ENCODE measurements around the gene PAAF1. TPM values are rescaled to one million over a fixed set of nuclear protein-coding genes. Genes with fewer than 3 reads are reported as not detected.
A peak's percentile ranks its signal among the peaks of the same experiment; 100 is the strongest.
"Not testable (repeated sequence)": the region's sequence is repeated elsewhere in the genome, so short reads cannot be mapped to it uniquely, and the experiment has no call there.

Gene PAAF1
- polyA plus RNA-seq, 4 donors = 27.8 to 41.2 (median 31.6) TPM

DNA sequence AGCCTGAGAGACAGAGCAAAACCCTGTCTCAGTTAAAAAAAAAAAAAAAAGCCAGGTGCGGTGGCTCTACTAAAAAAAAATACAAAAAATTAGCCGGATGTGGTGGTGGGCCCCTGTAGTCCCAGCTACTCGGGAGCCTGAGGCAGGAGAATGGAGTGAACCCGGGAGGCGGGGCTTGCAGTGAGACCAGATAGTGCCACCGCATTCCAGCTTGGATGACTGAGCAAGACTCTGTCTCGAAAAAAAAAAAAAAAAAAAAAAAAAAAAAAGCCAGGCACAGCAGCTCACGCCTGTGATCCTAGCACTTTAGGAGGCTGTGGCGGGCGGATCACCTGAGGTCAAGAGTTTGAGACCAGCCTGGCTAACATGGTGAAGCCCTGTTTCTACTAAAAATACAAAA lies 3.6 kb downstream of the PAAF1 start:
- DNase-seq (ENCODE audit: low read depth in 4 of 4, low spot score in 2 of 4) = not testable (repeated sequence)

DNA sequence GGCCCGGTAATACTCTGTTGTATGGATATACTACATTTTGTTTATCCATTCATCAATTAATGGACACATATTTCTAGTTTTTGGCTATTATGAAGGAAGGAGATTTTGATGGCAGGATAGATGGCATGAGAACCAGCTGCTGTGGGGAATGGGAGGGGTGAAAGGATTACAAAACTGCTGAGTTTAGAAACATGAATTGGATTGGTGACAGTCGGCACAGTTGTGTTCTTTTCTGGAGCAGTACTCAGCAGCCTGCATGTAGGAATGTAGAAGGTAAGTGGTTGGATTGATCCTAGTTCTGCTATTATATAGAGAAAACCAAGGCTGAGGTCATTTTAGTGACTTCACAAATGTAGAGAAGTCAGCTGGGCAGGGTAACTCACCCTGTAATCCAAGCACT lies 7.1 kb downstream of the PAAF1 start:
- no peak for DNase-seq (ENCODE audit: low read depth in 4 of 4, low spot score in 2 of 4)

GRCh38 chr11:73888244-73888643 lies 11.4 kb downstream of the PAAF1 start:
- DNase-seq (ENCODE audit: low read depth in 4 of 4, low spot score in 2 of 4) = no peak

GRCh38 chr11:73889019-73889418 lies 12.2 kb downstream of the PAAF1 start:
- DNase-seq (ENCODE audit: low read depth in 4 of 4, low spot score in 2 of 4) = no peak

GRCh38 chr11:73889536-73889935 lies 12.7 kb downstream of the PAAF1 start:
- no peak for DNase-seq (ENCODE audit: low read depth in 4 of 4, low spot score in 2 of 4)

DNA sequence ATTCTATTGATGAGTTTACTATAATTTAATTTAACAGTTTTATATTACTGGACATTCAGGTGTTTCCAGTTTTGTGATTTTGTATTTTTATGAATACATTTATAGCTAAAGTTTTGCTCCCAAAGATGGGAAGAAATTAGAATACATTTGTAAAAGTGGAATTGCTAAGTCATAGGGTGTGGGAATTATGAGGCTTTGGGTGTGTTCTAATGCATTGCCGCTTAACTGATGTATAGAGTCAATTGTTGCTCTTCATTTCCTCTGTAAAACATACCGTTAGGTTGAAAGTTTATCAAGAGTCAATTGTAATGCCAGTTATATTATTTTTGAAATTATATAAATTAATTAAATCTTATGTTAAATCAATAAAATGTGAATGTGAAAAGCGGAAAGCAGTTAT lies 16.2 kb downstream of the PAAF1 start:
- no peak for DNase-seq (ENCODE audit: low read depth in 4 of 4, low spot score in 2 of 4)

DNA sequence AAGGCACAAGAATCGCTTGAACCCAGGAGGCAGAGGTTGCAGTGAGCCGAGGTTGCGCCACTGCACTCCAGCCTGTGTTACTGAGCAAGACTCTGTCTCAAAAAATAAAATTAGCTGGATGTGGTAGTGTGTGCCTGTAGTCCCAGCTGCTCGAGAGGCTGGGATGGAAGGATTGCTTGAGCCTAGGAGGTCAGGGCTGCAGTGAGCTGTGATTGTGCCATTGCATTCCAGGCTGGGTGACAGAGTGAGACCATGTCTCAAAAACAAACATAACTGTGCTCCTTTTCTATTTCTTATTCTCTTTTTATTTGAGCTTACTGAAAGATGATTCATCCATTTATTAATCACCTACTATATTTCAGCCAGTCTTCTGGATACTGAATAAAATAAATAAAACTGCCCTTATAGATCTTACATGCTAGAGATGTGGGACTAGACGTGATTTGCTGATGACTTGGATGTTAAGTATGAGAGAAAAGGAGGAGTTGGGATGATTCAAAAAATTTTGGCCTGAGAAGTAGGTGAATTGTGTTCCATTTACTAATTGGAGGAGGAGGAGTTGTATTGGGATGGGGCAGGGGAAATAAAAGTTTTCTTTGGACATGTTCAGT lies 18.0 kb downstream of the PAAF1 start:
- no peak for DNase-seq (ENCODE audit: low read depth in 4 of 4, low spot score in 2 of 4)

DNA sequence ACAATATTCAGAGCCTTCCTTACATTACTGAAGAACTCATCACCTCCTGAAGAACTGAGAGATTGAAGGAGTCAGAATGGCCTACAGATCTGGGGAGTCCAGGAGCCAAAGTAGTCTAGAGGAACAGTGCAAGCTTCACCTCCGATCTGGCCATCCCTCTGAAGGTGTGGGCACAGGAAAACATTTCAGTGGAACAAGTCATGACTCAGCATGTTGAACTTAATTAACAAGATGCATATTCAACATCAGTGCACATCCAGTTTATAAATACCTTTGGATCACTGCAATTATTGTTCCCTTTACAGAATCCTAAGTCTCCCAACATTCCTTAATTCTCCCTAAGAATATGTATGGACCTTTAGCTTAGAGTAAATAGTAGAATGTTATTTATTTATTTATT lies 25.5 kb downstream of the PAAF1 start:
- DNase-seq (ENCODE audit: low read depth in 4 of 4, low spot score in 2 of 4) = no peak

- DNase-seq (ENCODE audit: low read depth in 4 of 4, low spot score in 2 of 4) = no peak
Observed at GRCh38 chr11:73907191-73907590, 30.4 kb downstream of the PAAF1 start.

DNA sequence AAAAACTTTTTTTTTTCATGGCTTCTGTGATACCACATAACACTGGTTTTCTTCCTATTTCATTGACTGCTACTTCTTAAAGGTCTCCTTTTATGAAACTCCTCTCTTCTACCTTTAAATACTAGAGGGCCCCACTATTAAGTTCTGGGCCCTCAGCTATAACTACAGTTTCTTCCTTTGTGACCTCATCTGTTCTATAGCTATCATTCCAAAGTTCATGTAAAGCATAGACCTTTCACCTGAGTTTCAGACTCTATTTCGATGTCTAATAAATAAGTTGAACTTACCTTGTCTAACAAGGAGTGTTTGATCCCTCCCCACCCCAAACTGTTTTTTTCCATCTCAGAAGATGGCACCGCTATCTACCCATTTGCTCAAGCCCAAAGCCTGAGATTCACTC lies 35.2 kb downstream of the PAAF1 start:
- DNase-seq (ENCODE audit: low read depth in 4 of 4, low spot score in 2 of 4) = no peak

GRCh38 chr11:73913472-73913871 lies 36.7 kb downstream of the PAAF1 start:
- no peak for DNase-seq (ENCODE audit: low read depth in 4 of 4, low spot score in 2 of 4)

DNA sequence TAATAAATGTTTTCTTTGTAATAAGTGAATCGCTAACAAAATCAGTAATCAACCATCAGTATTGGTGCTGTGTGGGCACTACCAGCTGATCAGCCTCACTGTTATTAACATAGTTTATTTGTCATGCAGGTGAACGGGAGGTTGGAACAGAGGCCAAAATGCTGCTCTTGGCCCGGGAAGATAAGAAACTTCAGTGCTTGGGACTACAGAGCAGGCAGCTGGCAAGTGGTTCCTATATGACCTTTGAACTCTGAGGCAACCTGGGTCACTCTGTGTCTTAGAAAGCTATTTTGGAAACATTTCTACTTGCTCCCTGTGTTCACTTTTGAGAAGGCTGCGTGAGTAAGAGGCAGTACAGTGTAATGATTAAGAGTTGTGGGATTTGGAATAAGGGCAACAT lies 37.5 kb downstream of the PAAF1 start:
- no peak for DNase-seq (ENCODE audit: low read depth in 4 of 4, low spot score in 2 of 4)

DNA sequence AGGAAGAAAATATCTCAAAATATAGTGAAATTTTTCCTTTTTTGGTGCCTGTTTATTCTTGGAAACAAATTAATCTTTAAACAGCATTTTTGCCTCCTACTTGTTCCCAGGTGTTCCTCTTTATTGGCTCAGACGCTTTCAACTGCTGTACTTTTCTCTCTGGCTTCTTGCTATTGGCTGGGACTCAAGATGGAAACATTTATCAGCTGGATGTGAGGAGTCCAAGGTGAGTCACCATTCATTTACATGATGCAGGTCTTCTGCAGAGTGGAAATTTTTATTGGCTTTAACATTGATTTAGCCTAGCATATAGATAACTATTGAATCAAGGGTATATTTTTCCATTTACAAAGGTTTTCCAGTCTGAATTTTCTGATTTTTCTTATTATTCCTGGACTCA lies 39.6 kb downstream of the PAAF1 start:
- no peak for DNase-seq (ENCODE audit: low read depth in 4 of 4, low spot score in 2 of 4)

GRCh38 chr11:73921180-73921579 lies 44.4 kb downstream of the PAAF1 start:
- no peak for DNase-seq (ENCODE audit: low read depth in 4 of 4, low spot score in 2 of 4)

DNA sequence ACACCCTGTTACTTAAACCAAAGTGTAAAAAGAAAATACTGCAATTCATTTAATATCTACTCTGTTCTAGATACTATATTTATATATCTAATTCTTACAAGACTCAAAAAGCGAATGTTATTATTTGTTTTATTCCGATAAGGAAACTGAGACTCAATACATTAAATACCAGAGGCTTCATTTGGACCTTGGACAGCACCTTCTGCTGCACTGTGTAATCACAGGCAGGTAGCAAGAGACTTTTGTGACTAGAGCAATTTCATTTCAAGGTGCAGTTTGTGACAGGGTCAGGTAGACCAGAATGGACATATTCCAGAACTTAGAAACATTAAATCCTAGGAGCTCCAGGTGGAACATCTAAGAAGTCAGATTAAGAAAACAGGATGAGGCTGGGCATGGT lies 52.6 kb downstream of the PAAF1 start:
- no peak for DNase-seq (ENCODE audit: low read depth in 4 of 4, low spot score in 2 of 4)

DNA sequence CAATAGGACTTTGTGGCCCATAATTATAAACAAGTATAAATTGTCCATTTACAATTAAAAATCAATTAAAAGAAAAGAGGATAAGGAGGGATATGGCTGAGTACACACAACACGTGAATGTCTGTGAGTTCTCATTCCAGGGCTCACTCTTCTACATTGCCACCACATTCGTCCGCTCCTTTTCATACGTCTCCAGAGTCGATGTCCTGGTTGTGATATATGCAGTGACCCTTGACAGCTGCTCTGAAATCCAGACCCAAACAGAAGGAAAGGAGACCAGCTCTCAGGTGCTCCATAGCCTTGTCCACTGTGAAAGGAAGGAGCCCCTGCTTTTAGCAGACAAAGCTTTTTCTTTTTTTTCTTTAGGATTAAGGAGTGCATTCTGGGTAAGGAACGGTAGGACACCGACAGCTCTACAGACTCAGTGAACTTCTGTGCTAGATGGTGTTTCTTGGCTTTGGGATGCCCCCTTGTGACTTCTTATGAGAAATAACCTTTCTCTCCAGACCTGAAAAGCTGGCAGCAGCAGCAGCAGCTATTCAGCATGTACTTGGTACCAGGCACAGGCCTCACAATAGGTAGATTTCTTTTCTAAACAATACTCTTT lies 54.3 kb downstream of the PAAF1 start:
- DNase-seq (ENCODE audit: low read depth in 4 of 4, low spot score in 2 of 4) = peak in 1 of 4 donors; percentile 23

DNA sequence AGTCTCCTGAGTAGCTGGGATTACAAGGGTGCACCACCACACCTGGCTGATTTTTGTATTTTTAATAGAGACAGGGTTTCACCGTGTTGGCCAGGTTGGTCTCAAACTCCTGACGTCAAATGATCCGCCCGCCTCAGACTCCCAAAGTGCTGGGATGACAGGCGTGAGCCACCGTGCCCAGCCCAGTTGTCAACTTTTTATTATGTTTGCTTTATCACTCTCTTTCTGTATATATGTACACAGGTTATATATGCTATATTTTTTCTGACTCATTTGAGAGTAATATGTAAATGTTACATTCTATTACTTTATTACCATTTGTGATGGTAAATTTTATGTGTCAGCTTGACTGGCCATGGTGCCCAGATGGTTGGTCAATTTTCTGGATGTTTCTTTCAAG lies 55.2 kb downstream of the PAAF1 start:
- DNase-seq (ENCODE audit: low read depth in 4 of 4, low spot score in 2 of 4) = no peak

- DNase-seq (ENCODE audit: low read depth in 4 of 4, low spot score in 2 of 4) = no peak
Observed at GRCh38 chr11:73932781-73933180, 56.0 kb downstream of the PAAF1 start.

DNA sequence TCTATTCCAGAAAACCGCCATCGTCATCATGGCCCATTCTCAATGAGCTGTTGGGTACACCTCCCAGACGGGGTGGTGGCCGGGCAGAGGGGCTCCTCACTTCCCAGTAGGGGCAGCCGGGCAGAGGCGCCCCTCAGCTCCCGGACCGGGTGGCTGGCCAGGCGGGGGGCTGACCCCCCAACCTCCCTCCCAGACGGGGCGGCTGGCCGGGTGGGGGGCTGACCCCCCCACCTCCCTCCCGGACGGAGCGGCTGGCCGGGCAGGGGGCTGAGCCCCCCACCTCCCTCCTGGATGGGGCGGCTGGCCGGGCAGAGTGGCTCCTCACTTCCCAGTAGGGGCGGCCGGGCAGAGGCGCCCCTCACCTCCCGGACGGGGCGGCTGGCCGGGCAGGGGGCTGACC lies 59.2 kb downstream of the PAAF1 start:
- not testable (repeated sequence) for DNase-seq (ENCODE audit: low read depth in 4 of 4, low spot score in 2 of 4)

DNA sequence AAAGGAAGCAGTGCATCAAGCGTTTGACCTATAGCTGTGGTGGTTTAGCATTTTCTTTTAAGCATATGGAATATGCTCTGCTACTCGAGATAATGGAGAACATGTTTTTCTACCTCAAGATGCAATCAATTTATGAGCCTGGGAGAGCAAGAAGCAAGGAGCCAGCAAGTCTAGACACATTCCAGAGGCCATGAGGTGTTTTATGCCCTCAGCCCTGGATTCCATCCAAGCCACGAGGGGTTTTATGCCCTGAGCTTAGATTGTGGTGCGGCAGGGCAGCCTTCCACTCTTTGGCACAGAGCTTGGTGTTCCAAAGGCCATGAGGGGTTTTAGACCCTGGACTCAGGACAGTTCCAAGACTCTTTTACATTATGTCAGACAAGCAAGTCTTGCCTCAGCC lies 62.3 kb downstream of the PAAF1 start:
- no peak for DNase-seq (ENCODE audit: low read depth in 4 of 4, low spot score in 2 of 4)

DNA sequence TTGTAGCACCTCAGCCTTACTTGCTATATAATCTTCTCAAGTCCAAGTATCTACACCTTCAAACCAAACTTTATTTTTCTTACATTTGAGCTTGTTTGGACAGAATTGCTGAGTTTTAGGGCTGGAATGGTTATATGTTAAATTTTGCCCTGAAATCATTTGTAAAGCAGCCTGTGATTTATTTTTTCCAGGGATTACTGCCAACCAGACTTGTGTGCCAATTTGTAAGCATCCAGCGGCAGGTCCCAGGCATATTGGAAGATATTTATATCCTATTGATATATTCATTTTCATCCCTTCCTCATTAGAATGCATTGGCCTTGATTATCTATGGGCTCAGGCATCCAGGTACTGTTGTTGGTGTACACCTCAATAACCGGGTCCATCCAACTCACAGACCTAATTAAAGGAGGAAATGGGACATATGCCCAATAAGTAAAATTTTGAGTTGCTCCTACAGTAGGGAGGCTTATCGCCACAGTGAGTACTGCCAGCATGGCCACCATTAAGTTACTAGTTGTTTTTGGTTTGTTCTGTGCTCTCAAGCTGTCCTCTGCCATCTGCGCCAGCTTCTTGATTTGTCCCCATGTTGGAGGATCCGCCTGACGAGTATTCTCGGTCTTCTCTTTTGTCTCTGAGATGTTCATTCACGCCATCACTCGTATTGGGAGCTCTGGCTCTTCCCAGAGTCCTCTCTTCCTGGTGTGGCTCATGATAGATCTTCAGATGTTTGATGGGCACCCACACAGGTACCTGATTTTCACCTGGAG lies 64.2 kb downstream of the PAAF1 start:
- no peak for DNase-seq (ENCODE audit: low read depth in 4 of 4, low spot score in 2 of 4)

DNA sequence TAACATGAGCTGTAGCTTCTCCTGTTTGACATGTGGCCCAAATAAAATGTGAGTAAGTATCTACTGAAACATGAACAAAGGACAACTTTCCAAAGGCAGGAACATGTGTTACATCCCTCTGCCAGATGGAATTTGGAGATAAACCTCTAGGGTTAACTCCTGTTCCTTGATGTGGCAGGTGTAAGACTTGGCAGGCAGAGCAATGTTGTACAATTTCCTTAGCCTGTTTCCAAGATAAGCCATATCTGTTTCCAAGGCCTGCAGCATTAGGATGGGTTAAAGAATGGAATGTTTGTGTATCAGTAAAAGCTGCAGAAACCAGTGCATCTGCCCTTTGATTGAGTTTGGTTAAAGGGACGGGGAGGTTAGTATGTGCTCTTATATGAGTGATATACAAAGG lies 65.2 kb downstream of the PAAF1 start:
- DNase-seq (ENCODE audit: low read depth in 4 of 4, low spot score in 2 of 4) = no peak
